ENCODE measurements around the gene MCC.

DNA sequence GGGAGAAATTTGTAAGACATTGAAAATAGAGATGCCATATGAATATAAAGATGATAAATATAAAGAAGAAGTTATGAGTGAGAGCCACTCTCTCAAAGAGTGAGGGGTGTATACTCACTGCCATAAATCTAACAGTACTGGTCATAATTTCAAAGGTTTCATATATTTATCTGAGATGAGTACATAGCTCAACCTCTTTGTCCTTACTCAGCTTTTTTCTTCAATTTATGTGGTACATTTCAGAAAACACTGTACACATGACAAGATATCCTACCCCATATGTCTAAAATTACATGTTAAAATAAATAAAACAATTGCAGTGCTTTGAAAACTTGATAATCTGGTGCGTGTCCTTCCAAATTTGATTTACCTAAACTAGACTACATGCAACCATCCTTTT, 5.2 kb upstream of the MCC start:
- TF ChIP-seq, protein P1, sequence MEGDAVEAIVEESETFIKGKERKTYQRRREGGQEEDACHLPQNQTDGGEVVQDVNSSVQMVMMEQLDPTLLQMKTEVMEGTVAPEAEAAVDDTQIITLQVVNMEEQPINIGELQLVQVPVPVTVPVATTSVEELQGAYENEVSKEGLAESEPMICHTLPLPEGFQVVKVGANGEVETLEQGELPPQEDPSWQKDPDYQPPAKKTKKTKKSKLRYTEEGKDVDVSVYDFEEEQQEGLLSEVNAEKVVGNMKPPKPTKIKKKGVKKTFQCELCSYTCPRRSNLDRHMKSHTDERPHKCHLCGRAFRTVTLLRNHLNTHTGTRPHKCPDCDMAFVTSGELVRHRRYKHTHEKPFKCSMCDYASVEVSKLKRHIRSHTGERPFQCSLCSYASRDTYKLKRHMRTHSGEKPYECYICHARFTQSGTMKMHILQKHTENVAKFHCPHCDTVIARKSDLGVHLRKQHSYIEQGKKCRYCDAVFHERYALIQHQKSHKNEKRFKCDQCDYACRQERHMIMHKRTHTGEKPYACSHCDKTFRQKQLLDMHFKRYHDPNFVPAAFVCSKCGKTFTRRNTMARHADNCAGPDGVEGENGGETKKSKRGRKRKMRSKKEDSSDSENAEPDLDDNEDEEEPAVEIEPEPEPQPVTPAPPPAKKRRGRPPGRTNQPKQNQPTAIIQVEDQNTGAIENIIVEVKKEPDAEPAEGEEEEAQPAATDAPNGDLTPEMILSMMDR (conservative IDR thresholded peaks at IDR 0.05; ENCODE audit: low read length): no peak
- no peak for TF ChIP-seq EZH2phosphoT487 (IDR thresholded peaks at IDR 0.05; ENCODE audit: borderline replicate concordance, low read depth, low read length)
